ENCODE results near the gene GTF3C1.

GRCh38 chr16:27543801-27544200, 5.9 kb downstream of the GTF3C1 start:
- TF ChIP-seq ISL1 (CRISPR knock-in tag; IDR thresholded peaks at IDR 0.05) (no peak), CREB5 (CRISPR knock-in tag; IDR thresholded peaks at IDR 0.05; ENCODE audit: low read depth) (no peak), GLIS3 (CRISPR knock-in tag; IDR thresholded peaks at IDR 0.05) (no peak), PATZ1 (CRISPR knock-in tag; IDR thresholded peaks at IDR 0.05; ENCODE audit: borderline replicate concordance) (no peak), TCF4 (CRISPR knock-in tag; IDR thresholded peaks at IDR 0.05; ENCODE audit: borderline replicate concordance) (no peak), SNAI2 (CRISPR knock-in tag; IDR thresholded peaks at IDR 0.05) (no peak), TSHZ2 (CRISPR knock-in tag; IDR thresholded peaks at IDR 0.05) (no peak), CSRNP3 (CRISPR knock-in tag; IDR thresholded peaks at IDR 0.05) (no peak), ZFP30 (CRISPR knock-in tag; IDR thresholded peaks at IDR 0.05) (no peak), ESRRG (CRISPR knock-in tag; IDR thresholded peaks at IDR 0.05) (no peak), RARB (CRISPR knock-in tag; IDR thresholded peaks at IDR 0.05) (no peak), CSDC2 (CRISPR knock-in tag; IDR thresholded peaks at IDR 0.05) (no peak), ZNF565 (CRISPR knock-in tag; conservative IDR thresholded peaks at IDR 0.05; ENCODE audit: low read depth) (no peak), POU6F1 (CRISPR knock-in tag; IDR thresholded peaks at IDR 0.05; ENCODE audit: borderline replicate concordance, low read depth) (no peak)
